Measurements from ENCODE around the gene RASGEF1C. TPM values are rescaled to one million over a fixed set of nuclear protein-coding genes. Genes with fewer than 3 reads are reported as not detected.

RASGEF1C gene
- total RNA-seq, 1 experiment from 2014 or later: not detected

DNA sequence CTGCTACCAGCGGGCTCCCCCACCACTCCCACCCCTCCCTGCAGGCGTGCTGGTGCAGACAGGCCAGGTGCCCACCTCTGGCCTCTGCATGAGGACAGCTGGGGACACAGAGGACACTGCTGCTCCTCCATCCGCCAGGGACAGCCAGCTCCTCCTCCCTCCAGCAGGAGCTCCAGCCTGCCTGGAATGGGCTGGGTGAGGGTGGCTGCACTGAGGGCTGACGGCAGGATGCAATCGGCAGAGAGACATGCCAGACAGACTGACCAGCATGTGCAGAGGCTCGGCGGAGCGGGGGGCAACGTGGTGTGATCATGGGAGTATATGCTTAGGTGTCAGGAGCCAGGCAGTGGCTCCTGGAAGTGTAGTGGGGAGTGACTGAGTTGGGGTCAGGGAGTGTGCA, 68.4 kb downstream of the RASGEF1C start:
- no peak for DNase-seq
- TF ChIP-seq, protein P1, sequence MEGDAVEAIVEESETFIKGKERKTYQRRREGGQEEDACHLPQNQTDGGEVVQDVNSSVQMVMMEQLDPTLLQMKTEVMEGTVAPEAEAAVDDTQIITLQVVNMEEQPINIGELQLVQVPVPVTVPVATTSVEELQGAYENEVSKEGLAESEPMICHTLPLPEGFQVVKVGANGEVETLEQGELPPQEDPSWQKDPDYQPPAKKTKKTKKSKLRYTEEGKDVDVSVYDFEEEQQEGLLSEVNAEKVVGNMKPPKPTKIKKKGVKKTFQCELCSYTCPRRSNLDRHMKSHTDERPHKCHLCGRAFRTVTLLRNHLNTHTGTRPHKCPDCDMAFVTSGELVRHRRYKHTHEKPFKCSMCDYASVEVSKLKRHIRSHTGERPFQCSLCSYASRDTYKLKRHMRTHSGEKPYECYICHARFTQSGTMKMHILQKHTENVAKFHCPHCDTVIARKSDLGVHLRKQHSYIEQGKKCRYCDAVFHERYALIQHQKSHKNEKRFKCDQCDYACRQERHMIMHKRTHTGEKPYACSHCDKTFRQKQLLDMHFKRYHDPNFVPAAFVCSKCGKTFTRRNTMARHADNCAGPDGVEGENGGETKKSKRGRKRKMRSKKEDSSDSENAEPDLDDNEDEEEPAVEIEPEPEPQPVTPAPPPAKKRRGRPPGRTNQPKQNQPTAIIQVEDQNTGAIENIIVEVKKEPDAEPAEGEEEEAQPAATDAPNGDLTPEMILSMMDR (IDR thresholded peaks at IDR 0.05; ENCODE audit: unreplicated experiment): no peak
- intact Hi-C loops (cut with micrococcal nuclease; ENCODE audit: unreplicated experiment): no loop called here
- BruUV-seq (replicated peaks): no TSS peak
- Mint-ChIP-seq H3K36me3 (ENCODE audit: insufficient read depth, unreplicated experiment) (no peaks in the 10 kb centered on the region), H3K4me1 (ENCODE audit: low read depth, unreplicated experiment) (peaks cover 3% of the 10 kb centered on the region), H3K9me3 (ENCODE audit: low read depth, unreplicated experiment) (no peaks in the 10 kb centered on the region), H3K27ac (ENCODE audit: unreplicated experiment) (no peak overlapping the region), H3K4me3 (ENCODE audit: low read depth, unreplicated experiment) (no peak overlapping the region), H3K27me3 (ENCODE audit: unreplicated experiment) (peaks cover 45% of the 10 kb centered on the region)
- CTCF ChIA-PET: interaction anchor here (0.6 kb wide), 1 partner anchor 232 kb away, joined by 9 read pairs; no protein-coding TSS in a partner anchor

DNA sequence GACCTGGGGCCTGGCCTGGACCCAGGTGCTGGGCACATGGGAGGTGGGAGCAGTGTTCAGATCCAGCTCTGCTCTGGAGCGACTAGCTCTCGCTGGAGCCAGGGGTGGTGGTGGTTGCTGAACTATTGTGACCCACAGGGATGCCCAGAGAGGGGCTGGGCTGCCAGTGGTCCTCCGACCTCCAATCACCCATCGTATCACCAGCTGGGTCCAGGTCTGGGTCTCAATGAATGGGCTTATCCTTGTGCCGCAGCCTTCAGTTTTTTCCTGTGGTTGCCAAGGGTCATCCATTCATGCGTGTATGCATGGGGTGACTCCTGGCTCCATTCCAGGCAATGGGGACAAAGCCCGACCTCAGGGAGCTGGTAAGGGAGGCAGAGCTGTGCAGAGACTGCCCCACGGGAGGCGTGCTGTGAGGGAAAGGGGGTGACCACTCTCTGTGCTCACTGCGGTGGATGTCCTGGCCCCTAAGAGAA, 68.9 kb downstream of the RASGEF1C start:
- no peak overlapping the region for H3K4me3 Mint-ChIP-seq (ENCODE audit: low read depth, unreplicated experiment)
- intact Hi-C loops (cut with micrococcal nuclease; ENCODE audit: unreplicated experiment): no loop called here
- H3K27ac Mint-ChIP-seq (ENCODE audit: unreplicated experiment): no peak overlapping the region
- BruUV-seq (replicated peaks): no TSS peak
- TF ChIP-seq, protein P1 (IDR thresholded peaks at IDR 0.05; ENCODE audit: unreplicated experiment): no peak
- no peak for DNase-seq
- CTCF ChIA-PET: no interaction called here
- no peaks in the 10 kb centered on the region for H3K9me3 Mint-ChIP-seq (ENCODE audit: low read depth, unreplicated experiment)
- H3K36me3 Mint-ChIP-seq (ENCODE audit: insufficient read depth, unreplicated experiment): no peaks in the 10 kb centered on the region
- H3K27me3 Mint-ChIP-seq (ENCODE audit: unreplicated experiment): peaks cover 45% of the 10 kb centered on the region
- H3K4me1 Mint-ChIP-seq (ENCODE audit: low read depth, unreplicated experiment): peaks cover 7% of the 10 kb centered on the region

DNA sequence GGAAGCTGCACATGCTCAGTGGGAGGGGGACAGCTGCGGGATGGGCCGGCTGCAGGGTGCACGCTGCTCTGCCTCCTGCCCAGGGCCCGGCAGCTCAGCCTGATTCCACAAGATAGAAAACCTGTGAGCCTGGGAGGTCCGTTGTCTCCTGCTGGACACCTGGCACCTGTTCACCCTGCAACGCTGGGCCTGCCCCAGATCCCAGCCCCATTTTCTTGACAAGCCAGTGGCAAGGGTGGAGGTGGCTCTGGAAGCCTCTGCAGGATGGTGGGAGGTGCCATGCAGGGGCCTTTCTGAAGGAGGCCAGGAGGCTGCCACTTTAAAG, 69.3 kb downstream of the RASGEF1C start:
- H3K4me1 Mint-ChIP-seq (ENCODE audit: low read depth, unreplicated experiment): peaks cover 11% of the 10 kb centered on the region
- TF ChIP-seq, protein P1 (IDR thresholded peaks at IDR 0.05; ENCODE audit: unreplicated experiment): no peak
- no peak for DNase-seq
- H3K9me3 Mint-ChIP-seq (ENCODE audit: low read depth, unreplicated experiment): no peaks in the 10 kb centered on the region
- CTCF ChIA-PET: no interaction called here
- no peak overlapping the region for H3K4me3 Mint-ChIP-seq (ENCODE audit: low read depth, unreplicated experiment)
- H3K36me3 Mint-ChIP-seq (ENCODE audit: insufficient read depth, unreplicated experiment): no peaks in the 10 kb centered on the region
- H3K27me3 Mint-ChIP-seq (ENCODE audit: unreplicated experiment): peaks cover 50% of the 10 kb centered on the region
- no TSS peak for BruUV-seq (replicated peaks)
- intact Hi-C loops (cut with micrococcal nuclease; ENCODE audit: unreplicated experiment): no loop called here
- no peak overlapping the region for H3K27ac Mint-ChIP-seq (ENCODE audit: unreplicated experiment)

DNA sequence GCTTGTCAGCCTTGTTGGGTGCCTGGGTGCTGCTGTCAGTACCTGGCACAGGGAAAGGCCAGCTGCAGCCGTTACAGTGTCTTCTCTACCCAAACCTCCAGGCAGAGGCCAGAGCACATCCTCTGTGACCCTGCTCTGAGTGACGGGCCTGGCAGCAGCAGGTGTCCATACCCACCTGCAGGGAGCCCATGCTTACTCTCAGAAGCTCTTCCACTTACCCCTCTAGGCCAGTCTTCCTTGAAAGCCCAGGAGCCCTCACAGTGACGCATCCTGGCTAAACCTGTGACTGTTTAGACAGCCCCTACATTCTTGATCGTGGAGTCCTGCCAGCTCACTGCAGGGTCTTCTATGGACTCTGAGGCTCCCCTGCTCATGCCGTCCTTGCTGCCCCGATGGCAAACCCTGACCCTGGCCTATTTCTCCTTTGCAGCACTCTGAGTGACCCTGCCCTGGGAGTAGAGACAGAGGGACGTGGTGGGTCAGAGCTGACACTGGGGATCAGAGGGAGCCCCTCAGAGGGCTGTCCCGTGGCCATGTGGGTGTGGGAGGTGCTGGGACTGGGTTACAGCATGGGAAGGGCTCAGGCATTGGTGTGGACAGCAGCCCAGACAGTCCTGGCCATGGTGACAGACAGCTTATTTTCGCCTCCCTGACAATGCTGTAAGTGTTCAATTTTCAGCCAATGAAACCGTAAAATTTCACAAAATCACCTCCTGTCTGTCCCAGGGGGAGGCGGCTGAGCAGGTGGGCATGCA, 69.9 kb downstream of the RASGEF1C start:
- peaks cover 16% of the 10 kb centered on the region for H3K4me1 Mint-ChIP-seq (ENCODE audit: low read depth, unreplicated experiment)
- H3K9me3 Mint-ChIP-seq (ENCODE audit: low read depth, unreplicated experiment): no peaks in the 10 kb centered on the region
- H3K4me3 Mint-ChIP-seq (ENCODE audit: low read depth, unreplicated experiment): no peak overlapping the region
- H3K27me3 Mint-ChIP-seq (ENCODE audit: unreplicated experiment): peaks cover 55% of the 10 kb centered on the region
- CTCF ChIA-PET: no interaction called here
- H3K36me3 Mint-ChIP-seq (ENCODE audit: insufficient read depth, unreplicated experiment): no peaks in the 10 kb centered on the region
- no TSS peak for BruUV-seq (replicated peaks)
- intact Hi-C loops (cut with micrococcal nuclease; ENCODE audit: unreplicated experiment): no loop called here
- no peak overlapping the region for H3K27ac Mint-ChIP-seq (ENCODE audit: unreplicated experiment)
- no peak for DNase-seq
- TF ChIP-seq, protein P1 (IDR thresholded peaks at IDR 0.05; ENCODE audit: unreplicated experiment): no peak

Data from Calu3 (cell line).